Left kidney (tissue), 2 donors: ENCODE data around the gene MAFF. TPM values are rescaled to one million over a fixed set of nuclear protein-coding genes. Genes with fewer than 3 reads are reported as not detected.

Experiments
- DNase-seq: peaks from one replicate; pipeline ENCODE4 v3.0.0-alpha.2; 2013
- polyA plus RNA-seq: library from polyadenylated mRNA; unstranded; fragments of 120-200 nt; gene quantifications from one replicate; pipeline ENCODE4 v1.2.1, GENCODE V29; 2013; ENCODE audit not compliant: insufficient read length

The MAFF gene
- polyA plus RNA-seq, 1 donor: 2.2 TPM

- no peak for DNase-seq
Measured at GRCh38 chr22:38203090-38203810, 1.5 kb downstream of the MAFF start.

- DNase-seq: no peak
Measured at GRCh38 chr22:38203855-38204514, 2.2 kb downstream of the MAFF start.

GRCh38 chr22:38204784-38205183 lies 3.0 kb downstream of the MAFF start:
- DNase-seq: no peak

GRCh38 chr22:38205261-38206128 lies 3.7 kb downstream of the MAFF start:
- no peak for DNase-seq

- DNase-seq: no peak
Measured at GRCh38 chr22:38207898-38208432, 6.2 kb downstream of the MAFF start.

- DNase-seq: no peak
Measured at GRCh38 chr22:38208551-38208968, 6.8 kb downstream of the MAFF start.

- DNase-seq: no peak
Measured at GRCh38 chr22:38211556-38211955, 9.8 kb downstream of the MAFF start.

- no peak for DNase-seq
Measured at GRCh38 chr22:38212442-38212841, 10.6 kb downstream of the MAFF start.

GRCh38 chr22:38213319-38213989 lies 11.7 kb downstream of the MAFF start:
- no peak for DNase-seq

- DNase-seq: no peak
Measured at GRCh38 chr22:38213990-38214301, 12.2 kb downstream of the MAFF start.

- DNase-seq: no peak
Measured at GRCh38 chr22:38214302-38215056, 12.7 kb downstream of the MAFF start.

GRCh38 chr22:38215156-38216038 lies 13.6 kb downstream of the MAFF start:
- no peak for DNase-seq

GRCh38 chr22:38218661-38219622 lies 17.1 kb downstream of the MAFF start:
- no peak for DNase-seq

- no peak for DNase-seq
Measured at GRCh38 chr22:38219632-38220031, 17.8 kb downstream of the MAFF start.

GRCh38 chr22:38220163-38220562 lies 18.4 kb downstream of the MAFF start:
- DNase-seq: no peak

- DNase-seq: no peak
Measured at GRCh38 chr22:38220653-38221386, 19.0 kb downstream of the MAFF start.

- DNase-seq: no peak
Measured at GRCh38 chr22:38221407-38221806, 19.6 kb downstream of the MAFF start.
